C1 segment of cervical spinal cord (tissue), 14 donors: ENCODE data around the gene HOXC12.

Experiments used
- DNase-seq, 14 donors: peaks; one replicate each; lab custom pipeline; 2025; lab: John Stamatoyannopoulos, UW

Gene HOXC12

GRCh38 chr12:53972152-53972702 is 17.5 kb downstream of the HOXC12 start:
- DNase-seq = no peak

GRCh38 chr12:53972722-53973235 is 18.1 kb downstream of the HOXC12 start, which contains the start of gene HOXC11:
TSS of gene HOXC11 (plus strand) at chr12:53973126. CDS start at chr12:53973242, 116 bp downstream.
- DNase-seq = no peak

GRCh38 chr12:53973236-53974042 is 18.7 kb downstream of the HOXC12 start:
- DNase-seq = no peak

GRCh38 chr12:53974084-53975063 is 19.7 kb downstream of the HOXC12 start, which contains the start of gene HOTAIR:
TSS of gene HOTAIR (minus strand) at chr12:53974954.
- no peak for DNase-seq

GRCh38 chr12:53975064-53975471 is 20.4 kb downstream of the HOXC12 start:
- DNase-seq = no peak

- DNase-seq = no peak
Observed at GRCh38 chr12:53975479-53976152, 20.9 kb downstream of the HOXC12 start.

GRCh38 chr12:53976172-53976822 is 21.6 kb downstream of the HOXC12 start:
- no peak for DNase-seq

- no peak for DNase-seq
Observed at GRCh38 chr12:53976823-53977595, 22.3 kb downstream of the HOXC12 start.

GRCh38 chr12:53977596-53978445 is 23.1 kb downstream of the HOXC12 start:
- no peak for DNase-seq

GRCh38 chr12:53978477-53979356 is 24.0 kb downstream of the HOXC12 start:
- DNase-seq = no peak

GRCh38 chr12:53980104-53980801 is 25.6 kb downstream of the HOXC12 start:
- DNase-seq = no peak

- DNase-seq = no peak
Observed at GRCh38 chr12:53980802-53981496, 26.2 kb downstream of the HOXC12 start.

GRCh38 chr12:53981634-53982565 is 27.2 kb downstream of the HOXC12 start:
- no peak for DNase-seq

GRCh38 chr12:53982648-53983567 is 28.2 kb downstream of the HOXC12 start:
- DNase-seq = no peak
